NB4 (cell line): ENCODE results near the gene SYT11.

ENCODE experiments used
- DNase-seq: peaks from one replicate; pipeline ENCODE4 v3.0.0; 2010; ENCODE audit warnings: low read depth
- H3K4me3 ChIP-seq: one replicate; pipeline ENCODE4 v1.5.1; 2011; ENCODE audit warnings: mild to moderate bottlenecking, low read depth, low read length, moderate library complexity
- CTCF ChIP-seq: IDR thresholded peaks from one replicate; pipeline ENCODE4 v1.5.1; 2012; ENCODE audit warnings: low read depth, low read length
- MAX ChIP-seq: IDR thresholded peaks from 2 replicates; pipeline ENCODE4 v1.6.1; 2011; ENCODE audit warnings: low read depth, low read length
- MYC ChIP-seq: IDR thresholded peaks from 2 replicates; pipeline ENCODE4 v1.6.1; 2011; ENCODE audit warnings: low read depth, low read length
- POLR2A ChIP-seq: IDR thresholded peaks from 2 replicates; pipeline ENCODE4 v1.6.1; 2011; ENCODE audit warnings: mild to moderate bottlenecking; ENCODE audit not compliant: insufficient read length; ENCODE audit errors: extremely low read depth

Gene SYT11

GRCh38 chr1:155859234-155859829 is at the start of gene SYT11:
Gene SYT11 (plus strand): TSS chr1:155859567. CDS start chr1:155859762, 195 bp downstream.
- TF ChIP-seq MYC (peak; percentile 16; the same call in 1 of the 2 replicates), CTCF (no peak)
- peak; percentile 96 for DNase-seq
- peak within 1 kb of the TSS; percentile 71 for H3K4me3 ChIP-seq

GRCh38 chr1:155812878-155813277 is 46.5 kb upstream of the SYT11 start:
- TF ChIP-seq MAX (no peak), CTCF (no peak), MYC (no peak), POLR2A (no peak)
- no peak for DNase-seq
- H3K4me3 ChIP-seq, result no peak overlapping the region

GRCh38 chr1:155813672-155814071 is 45.7 kb upstream of the SYT11 start:
- DNase-seq, result no peak
- no peak overlapping the region for H3K4me3 ChIP-seq
- TF ChIP-seq CTCF (no peak), POLR2A (no peak), MAX (no peak), MYC (no peak)

- H3K4me3 ChIP-seq, result no peak overlapping the region
- no peak for DNase-seq
- TF ChIP-seq MAX (no peak), MYC (no peak), CTCF (no peak), POLR2A (no peak)
Observed at GRCh38 chr1:155816351-155816750, 43.0 kb upstream of the SYT11 start.

GRCh38 chr1:155827450-155827849 is 31.9 kb upstream of the SYT11 start:
- H3K4me3 ChIP-seq, result no peak overlapping the region
- DNase-seq, result no peak
- TF ChIP-seq MYC (no peak), MAX (no peak), CTCF (no peak), POLR2A (no peak)
